Measurements from ENCODE around the gene RUFY1. TPM values are rescaled to one million over a fixed set of nuclear protein-coding genes. Genes with fewer than 3 reads are reported as not detected.

RUFY1 gene
- total and polyA plus RNA-seq, 9 of the 15 experiments (the other 6 are each of a cell fraction or from before 2014, with no cell fraction given) = 5.0 to 41.7 (median 29.6) TPM

- no peak overlapping the region for H3K4me2 ChIP-seq (ENCODE audit: insufficient read depth, low read length)
- no peak for FAIRE-seq
- H3K9me1 ChIP-seq (ENCODE audit: control insufficient read depth, insufficient read depth, low read length) = no peaks in the 10 kb centered on the region
- intact Hi-C loops (cut with micrococcal nuclease) (no loop called here), in situ Hi-C loops (cut with MboI) (no loop called here)
- 0 out of 3 replicates have a peak, but pooled peaks have one; percentile 1 for ATAC-seq
- no peak overlapping the region for H3K4me3 ChIP-seq
- peaks cover 98% of the 10 kb centered on the region for H3K36me3 ChIP-seq (ENCODE audit: control insufficient read depth, insufficient read depth, low read length)
- no peak overlapping the region for H3K9ac ChIP-seq (ENCODE audit: insufficient read depth in 1 of 2, low read depth in 2 of 2, low read length in 2 of 2)
- DNase-seq (ENCODE audit: extremely low read depth in 1 of 4, low spot score in 3 of 4) = peak in 1 of 4 experiments; percentile 5
- H2AFZ ChIP-seq (ENCODE audit: low read depth, low read length) = no peak overlapping the region
- ChIA-PET CTCF (ENCODE audit: low intra/inter-chr PET ratio) (no interaction called here), POLR2A (interaction anchor here (0.6 to 2.6 kb wide), 5 partner anchors 9 to 138 kb away, joined by 3 to 15 read pairs (median 3); no protein-coding TSS in a partner anchor)
- H3K27ac ChIP-seq (ENCODE audit: extremely low read depth, low read depth, low read length) = no peak overlapping the region
- BruUV-seq (replicated peaks) = no TSS peak
- no peaks in the 10 kb centered on the region for H3K27me3 ChIP-seq (ENCODE audit: control insufficient read depth in 2 of 2, insufficient read depth in 2 of 2, low read length in 2 of 2)
- peaks cover 68% of the 10 kb centered on the region for H3K79me2 ChIP-seq (ENCODE audit: control insufficient read depth, insufficient read depth, low read length)
- WGBS (ENCODE audit: insufficient coverage, low coverage, missing lambda C conversion rate) = 77% methylated on average over 9 of the region's 9 CpGs
- peaks cover 64% of the 10 kb centered on the region for H4K20me1 ChIP-seq (replicated peaks; ENCODE audit: control insufficient read depth, insufficient read depth, low read length)
- peaks cover 20 to 57% of the 10 kb centered on the region in 2 experiments for H3K4me1 ChIP-seq (replicated peaks in 1 of 2; ENCODE audit: control insufficient read depth in 2 of 2, insufficient read depth in 2 of 2, low read length in 2 of 2)
- H3K9me3 ChIP-seq (replicated peaks; ENCODE audit: control insufficient read depth, insufficient read depth, low read depth, low read length) = no peaks in the 10 kb centered on the region
- TF ChIP-seq POLR2AphosphoS5 (IDR thresholded peaks at IDR 0.05; ENCODE audit: control insufficient read depth, insufficient read depth, low read depth, low read length) (0 out of 2 replicates have a peak, but pooled peaks have one; percentile 21), PRPF4 (IDR thresholded peaks at IDR 0.05; ENCODE audit: insufficient read depth, low read depth, low read length, poor library complexity, severe bottlenecking) (no peak), MBD1 (CRISPR knock-in tag; IDR thresholded peaks at IDR 0.05) (no peak), SMC3 (conservative IDR thresholded peaks at IDR 0.05; ENCODE audit: insufficient read depth, low read depth, low read length) (no peak), MLX (CRISPR knock-in tag; conservative IDR thresholded peaks at IDR 0.05) (no peak), ZNF584 (CRISPR knock-in tag; IDR thresholded peaks at IDR 0.05; ENCODE audit: low read depth) (no peak), ZEB2 (IDR thresholded peaks at IDR 0.05) (no peak), TEAD1 (CRISPR knock-in tag; IDR thresholded peaks at IDR 0.05) (0 out of 4 replicates have a peak, but pooled peaks of 1 of the 2 experiments have one; percentile 3), ZNF592 (IDR thresholded peaks at IDR 0.05) (no peak), GATAD2A (IDR thresholded peaks at IDR 0.05) (no peak), SP2 (IDR thresholded peaks at IDR 0.05; ENCODE audit: extremely low read depth, low read depth, low read length, poor library complexity, severe bottlenecking) (no peak), CREB3 (tag; conservative IDR thresholded peaks at IDR 0.05; ENCODE audit: low read depth) (no peak)
Observed at GRCh38 chr5:179616002-179616594, 65.7 kb downstream of the RUFY1 start.
